HG03460 (cell line): ENCODE measurements around the gene NFYC.

ENCODE experiments used
- ATAC-seq: cut with Tn5 transposase; IDR thresholded peaks from one replicate; pipeline ENCODE4 v1.9.1; 2021; ENCODE audit not compliant: unreplicated experiment

Gene NFYC

GRCh38 chr1:40818264-40818961 lies 126.9 kb downstream of the NFYC start:
- peak; percentile 75 for ATAC-seq

- ATAC-seq: no peak
These were observed 127.6 kb downstream of the NFYC start for GRCh38 chr1:40819101-40819500.

GRCh38 chr1:40820251-40820797 lies 128.8 kb downstream of the NFYC start:
- no peak for ATAC-seq
